ENCODE data around the gene OR5A2. TPM values are rescaled to one million over a fixed set of nuclear protein-coding genes. Genes with fewer than 3 reads are reported as not detected.

The OR5A2 gene
- polyA plus RNA-seq, 3 donors = not detected

GRCh38 chr11:59473015-59473414, 46.8 kb upstream of the OR5A2 start, which contains the start of gene OR4D10:
Gene OR4D10, plus strand, starts transcription at chr11:59473315. Its CDS starts 4,115 bp downstream, at chr11:59477430.
- DNase-seq = no peak
- H3K9me3 Mint-ChIP-seq = peaks cover 0 to 4% (median 2%) of the 10 kb centered on the region in 7 donors
- H3K27me3 Mint-ChIP-seq (ENCODE audit: low read depth in 3 of 3) = peaks cover 0 to 3% (median 3%) of the 10 kb centered on the region in 3 donors

GRCh38 chr11:59463190-59463641, 37.0 kb upstream of the OR5A2 start:
- Histone ChIP-seq H3K79me2 (ENCODE audit: insufficient read depth, low read length) (no peaks in the 10 kb centered on the region), H4K20me1 (ENCODE audit: insufficient read depth, low read length) (no peaks in the 10 kb centered on the region), H2AFZ (ENCODE audit: insufficient read depth, low read depth, low read length, poor library complexity, severe bottlenecking) (no peak overlapping the region), H3K9me3 (replicated peaks in 1 of 2; ENCODE audit: control insufficient read depth in 1 of 2, insufficient read depth in 1 of 2, low read length in 2 of 2) (no peaks in the 10 kb centered on the region), H3K36me3 (replicated peaks in 1 of 2; ENCODE audit: control insufficient read depth in 1 of 2, insufficient read depth in 2 of 2, low read length in 2 of 2) (no peaks in the 10 kb centered on the region), H3K27ac (ENCODE audit: low read depth in 1 of 2, low read length in 2 of 2) (no peak overlapping the region), H3K4me1 (ENCODE audit: control insufficient read depth in 1 of 2, insufficient read depth in 2 of 2, low read length in 2 of 2) (no peaks in the 10 kb centered on the region), H3K27me3 (ENCODE audit: control insufficient read depth in 2 of 2, insufficient read depth in 2 of 2, low read length in 2 of 2) (no peaks in the 10 kb centered on the region), H3K4me2 (replicated peaks; ENCODE audit: extremely low read depth, low read length, poor library complexity, severe bottlenecking) (no peak overlapping the region), H3K4me3 (replicated peaks in 1 of 3; ENCODE audit: low read depth in 2 of 3, low read length in 3 of 3) (no peak overlapping the region), H3K9ac (ENCODE audit: insufficient read depth, low read length, poor library complexity, severe bottlenecking) (no peak overlapping the region)
- H3K36me3 Mint-ChIP-seq = no peaks in the 10 kb centered on the region
- H3K4me1 Mint-ChIP-seq = no peaks in the 10 kb centered on the region
- peaks cover 0 to 2% (median 0%) of the 10 kb centered on the region in 3 donors for H3K27me3 Mint-ChIP-seq (ENCODE audit: low read depth in 3 of 3)
- no peak overlapping the region for H3K4me3 Mint-ChIP-seq
- H3K27ac Mint-ChIP-seq = no peak overlapping the region
- whole genome bisulfite sequencing (ENCODE audit: insufficient coverage) = 93% methylated on average over 5 of the region's 5 CpGs
- no peak for DNase-seq
- peaks cover 0 to 9% (median 4%) of the 10 kb centered on the region in 7 donors for H3K9me3 Mint-ChIP-seq
- TF ChIP-seq CTCF (IDR thresholded peaks at IDR 0.05) = no peak
- intact Hi-C loops (cut with micrococcal nuclease) = no loop called here

More at GRCh38 chr11:59473015-59473414, 46.8 kb upstream of the OR5A2 start, which contains the start of gene OR4D10:
- H3K27ac Mint-ChIP-seq = no peak within 1 kb of the TSS
- H3K27me3 ChIP-seq (ENCODE audit: control insufficient read depth in 2 of 2, insufficient read depth in 2 of 2, low read length in 2 of 2) = no peaks in the 10 kb centered on the region
- peaks cover 5% of the 10 kb centered on the region for H3K4me1 Mint-ChIP-seq
- H3K4me1 ChIP-seq (ENCODE audit: control insufficient read depth in 1 of 2, insufficient read depth in 2 of 2, low read length in 2 of 2) = peaks cover 0 to 3% of the 10 kb centered on the region in 2 donors
- no peak within 1 kb of the TSS for H3K9ac ChIP-seq (ENCODE audit: insufficient read depth, low read length, poor library complexity, severe bottlenecking)
- intact Hi-C loops (cut with micrococcal nuclease) = no loop called here
- no peak within 1 kb of the TSS for H3K4me2 ChIP-seq (replicated peaks; ENCODE audit: extremely low read depth, low read length, poor library complexity, severe bottlenecking)
- no peak within 1 kb of the TSS for H3K4me3 ChIP-seq (replicated peaks in 1 of 3; ENCODE audit: low read depth in 2 of 3, low read length in 3 of 3)
- no peaks in the 10 kb centered on the region for H3K36me3 Mint-ChIP-seq
- TF ChIP-seq CTCF (IDR thresholded peaks at IDR 0.05) = no peak
- no peak within 1 kb of the TSS for H3K27ac ChIP-seq (ENCODE audit: low read depth in 1 of 2, low read length in 2 of 2)
- no peaks in the 10 kb centered on the region for H3K79me2 ChIP-seq (ENCODE audit: insufficient read depth, low read length)
- no peaks in the 10 kb centered on the region for H4K20me1 ChIP-seq (ENCODE audit: insufficient read depth, low read length)
- no peaks in the 10 kb centered on the region for H3K36me3 ChIP-seq (replicated peaks in 1 of 2; ENCODE audit: control insufficient read depth in 1 of 2, insufficient read depth in 2 of 2, low read length in 2 of 2)
- H2AFZ ChIP-seq (ENCODE audit: insufficient read depth, low read depth, low read length, poor library complexity, severe bottlenecking) = no peak within 1 kb of the TSS
- no peaks in the 10 kb centered on the region for H3K9me3 ChIP-seq (replicated peaks in 1 of 2; ENCODE audit: control insufficient read depth in 1 of 2, insufficient read depth in 1 of 2, low read length in 2 of 2)
- no peak within 1 kb of the TSS for H3K4me3 Mint-ChIP-seq
